GM12874 (cell line): ENCODE results near the gene RAB34.

Experiments
- TF ChIP-seq, protein P1 (sequence below): IDR thresholded peaks from 2 replicates; pipeline ENCODE4 v1.5.1; 2011; ENCODE audit warnings: low read depth, mild to moderate bottlenecking, control low read depth, low read length, moderate library complexity; ENCODE audit not compliant: insufficient read depth

RAB34 gene

DNA sequence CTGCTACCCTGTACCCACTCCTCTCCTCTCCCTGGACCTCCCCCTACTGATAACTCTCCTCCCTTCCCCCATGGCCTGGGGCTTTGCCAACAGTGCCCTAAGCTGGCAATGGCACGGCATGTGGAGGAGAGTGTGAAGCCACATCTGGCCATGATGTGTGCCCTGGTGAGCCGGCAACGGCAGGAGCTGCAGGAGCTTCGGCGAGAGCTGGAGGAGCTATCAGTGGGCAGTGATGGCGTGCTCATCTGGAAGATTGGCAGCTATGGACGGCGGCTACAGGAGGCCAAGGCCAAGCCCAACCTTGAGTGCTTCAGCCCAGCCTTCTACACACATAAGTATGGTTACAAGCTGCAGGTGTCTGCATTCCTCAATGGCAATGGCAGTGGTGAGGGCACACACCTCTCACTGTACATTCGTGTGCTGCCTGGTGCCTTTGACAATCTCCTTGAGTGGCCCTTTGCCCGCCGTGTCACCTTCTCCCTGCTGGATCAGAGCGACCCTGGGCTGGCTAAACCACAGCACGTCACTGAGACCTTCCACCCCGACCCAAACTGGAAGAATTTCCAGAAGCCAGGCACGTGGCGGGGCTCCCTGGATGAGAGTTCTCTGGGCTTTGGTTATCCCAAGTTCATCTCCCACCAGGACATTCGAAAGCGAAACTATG, 31.3 kb upstream of the RAB34 start:
- TF ChIP-seq, protein P1, sequence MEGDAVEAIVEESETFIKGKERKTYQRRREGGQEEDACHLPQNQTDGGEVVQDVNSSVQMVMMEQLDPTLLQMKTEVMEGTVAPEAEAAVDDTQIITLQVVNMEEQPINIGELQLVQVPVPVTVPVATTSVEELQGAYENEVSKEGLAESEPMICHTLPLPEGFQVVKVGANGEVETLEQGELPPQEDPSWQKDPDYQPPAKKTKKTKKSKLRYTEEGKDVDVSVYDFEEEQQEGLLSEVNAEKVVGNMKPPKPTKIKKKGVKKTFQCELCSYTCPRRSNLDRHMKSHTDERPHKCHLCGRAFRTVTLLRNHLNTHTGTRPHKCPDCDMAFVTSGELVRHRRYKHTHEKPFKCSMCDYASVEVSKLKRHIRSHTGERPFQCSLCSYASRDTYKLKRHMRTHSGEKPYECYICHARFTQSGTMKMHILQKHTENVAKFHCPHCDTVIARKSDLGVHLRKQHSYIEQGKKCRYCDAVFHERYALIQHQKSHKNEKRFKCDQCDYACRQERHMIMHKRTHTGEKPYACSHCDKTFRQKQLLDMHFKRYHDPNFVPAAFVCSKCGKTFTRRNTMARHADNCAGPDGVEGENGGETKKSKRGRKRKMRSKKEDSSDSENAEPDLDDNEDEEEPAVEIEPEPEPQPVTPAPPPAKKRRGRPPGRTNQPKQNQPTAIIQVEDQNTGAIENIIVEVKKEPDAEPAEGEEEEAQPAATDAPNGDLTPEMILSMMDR = no peak

DNA sequence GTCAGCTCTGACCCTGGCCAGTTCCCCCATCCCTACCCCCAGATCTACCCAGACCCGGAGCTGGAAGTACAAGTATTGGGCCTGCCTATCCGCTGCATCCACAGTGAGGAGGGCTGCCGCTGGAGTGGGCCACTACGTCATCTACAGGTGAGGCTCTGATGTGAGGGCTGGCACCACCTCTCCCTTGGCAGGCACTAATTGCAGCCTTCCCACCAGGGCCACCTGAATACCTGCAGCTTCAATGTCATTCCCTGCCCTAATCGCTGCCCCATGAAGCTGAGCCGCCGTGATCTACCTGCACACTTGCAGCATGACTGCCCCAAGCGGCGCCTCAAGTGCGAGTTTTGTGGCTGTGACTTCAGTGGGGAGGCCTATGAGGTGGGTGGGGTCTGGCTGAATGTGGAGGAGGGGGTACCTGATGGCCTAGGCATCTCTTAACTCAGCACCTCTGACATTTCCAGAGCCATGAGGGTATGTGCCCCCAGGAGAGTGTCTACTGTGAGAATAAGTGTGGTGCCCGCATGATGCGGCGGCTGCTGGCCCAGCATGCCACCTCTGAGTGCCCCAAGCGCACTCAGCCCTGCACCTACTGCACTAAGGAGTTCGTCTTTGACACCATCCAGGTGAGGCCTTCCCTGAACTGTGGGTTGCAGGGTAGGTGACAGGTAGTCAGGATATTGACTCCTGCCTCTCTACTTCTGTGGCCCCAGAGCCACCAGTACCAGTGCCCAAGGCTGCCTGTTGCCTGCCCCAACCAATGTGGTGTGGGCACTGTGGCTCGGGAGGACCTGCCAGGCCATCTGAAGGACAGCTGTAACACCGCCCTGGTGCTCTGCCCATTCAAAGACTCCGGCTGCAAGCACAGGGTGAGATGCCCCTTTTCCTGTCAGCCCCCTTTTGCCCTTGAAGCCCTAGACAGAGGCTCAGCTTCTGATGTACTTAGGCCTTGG, 30.4 kb upstream of the RAB34 start:
- TF ChIP-seq, protein P1 = no peak

DNA sequence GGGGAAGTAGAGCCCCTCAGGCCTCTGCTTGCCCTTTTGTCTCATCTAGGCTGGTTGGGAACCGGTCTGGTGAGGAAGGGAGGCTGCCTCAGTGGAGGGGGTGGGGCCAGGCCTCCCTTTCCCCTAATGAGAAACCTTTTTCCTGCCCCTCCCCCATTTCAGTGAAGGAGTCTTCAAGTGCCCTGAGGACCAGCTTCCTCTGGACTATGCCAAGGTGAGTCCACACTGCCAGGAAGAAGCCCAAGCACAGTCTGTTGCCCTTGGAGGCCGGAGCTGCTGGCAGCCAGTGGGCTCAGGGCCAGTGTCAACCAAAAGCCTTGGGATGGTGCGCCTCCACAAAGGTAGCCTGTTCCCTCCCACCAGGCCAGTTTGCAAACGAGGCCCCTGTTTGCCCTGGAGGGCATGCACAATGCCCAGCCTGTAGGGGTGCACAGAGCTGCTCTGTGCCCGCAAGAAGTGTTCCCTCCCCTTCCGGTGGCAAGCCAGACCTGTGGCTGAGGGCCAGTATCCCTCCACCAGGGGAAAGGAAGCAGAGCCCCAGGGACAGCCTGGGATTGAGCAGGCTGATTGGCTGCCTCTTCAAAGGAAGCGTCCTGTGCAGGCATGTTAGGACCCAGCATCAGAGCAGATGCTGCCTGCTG, 29.5 kb upstream of the RAB34 start:
- TF ChIP-seq, protein P1 = no peak

DNA sequence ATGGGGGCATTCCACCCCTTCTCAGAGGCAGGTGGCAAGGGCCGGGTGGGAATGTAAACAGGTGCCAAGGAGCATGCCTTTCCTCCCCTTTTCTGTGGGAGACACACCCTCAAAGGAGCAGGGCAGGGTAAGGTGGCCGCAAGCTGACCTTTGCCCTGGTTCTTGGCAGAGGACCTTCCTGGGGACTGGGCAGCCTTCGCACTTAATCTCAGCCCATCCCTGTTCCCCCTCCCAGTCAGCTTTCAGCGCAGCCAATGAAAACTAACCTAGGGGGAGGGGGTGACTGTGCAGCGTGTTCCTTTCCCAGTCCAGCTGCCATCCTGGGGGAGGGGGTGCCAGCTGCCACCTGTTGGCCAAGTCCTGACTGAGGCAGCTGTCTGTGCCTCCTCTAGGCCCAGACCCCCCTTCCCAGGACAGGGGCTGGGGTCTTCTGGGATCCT, 29.0 kb upstream of the RAB34 start:
- TF ChIP-seq, protein P1 = no peak

DNA sequence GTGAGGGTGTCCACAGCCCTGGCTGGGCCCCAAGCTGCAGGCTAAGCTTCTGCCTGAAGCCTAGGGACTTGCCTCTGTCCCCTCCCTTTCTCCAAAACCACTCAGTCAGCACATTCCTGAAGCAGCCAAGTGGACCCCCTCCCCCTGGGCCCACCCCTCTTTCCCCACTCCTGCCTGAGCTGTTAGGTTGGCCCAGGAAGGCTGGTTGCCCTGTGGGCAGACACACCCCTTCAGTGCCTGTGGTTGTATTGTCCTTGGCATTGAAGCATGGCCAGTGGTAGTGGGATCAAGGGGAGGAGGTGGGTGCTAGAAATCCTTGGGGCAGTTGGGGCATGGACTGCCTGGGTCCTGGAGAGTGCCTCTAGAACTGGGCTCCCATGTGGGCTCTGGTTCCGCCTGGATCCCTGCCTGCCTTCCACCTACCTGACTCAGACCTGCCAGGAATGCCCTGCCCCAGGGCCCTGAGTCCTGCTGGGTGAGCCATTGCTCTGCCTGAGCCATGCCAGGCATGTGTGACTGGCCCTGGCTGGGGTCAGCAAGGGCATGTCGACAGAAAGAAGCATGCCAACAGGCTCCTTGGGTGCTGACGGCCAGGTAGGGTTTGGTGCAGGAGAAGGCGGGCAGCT, 28.2 kb upstream of the RAB34 start:
- TF ChIP-seq, protein P1 = no peak

DNA sequence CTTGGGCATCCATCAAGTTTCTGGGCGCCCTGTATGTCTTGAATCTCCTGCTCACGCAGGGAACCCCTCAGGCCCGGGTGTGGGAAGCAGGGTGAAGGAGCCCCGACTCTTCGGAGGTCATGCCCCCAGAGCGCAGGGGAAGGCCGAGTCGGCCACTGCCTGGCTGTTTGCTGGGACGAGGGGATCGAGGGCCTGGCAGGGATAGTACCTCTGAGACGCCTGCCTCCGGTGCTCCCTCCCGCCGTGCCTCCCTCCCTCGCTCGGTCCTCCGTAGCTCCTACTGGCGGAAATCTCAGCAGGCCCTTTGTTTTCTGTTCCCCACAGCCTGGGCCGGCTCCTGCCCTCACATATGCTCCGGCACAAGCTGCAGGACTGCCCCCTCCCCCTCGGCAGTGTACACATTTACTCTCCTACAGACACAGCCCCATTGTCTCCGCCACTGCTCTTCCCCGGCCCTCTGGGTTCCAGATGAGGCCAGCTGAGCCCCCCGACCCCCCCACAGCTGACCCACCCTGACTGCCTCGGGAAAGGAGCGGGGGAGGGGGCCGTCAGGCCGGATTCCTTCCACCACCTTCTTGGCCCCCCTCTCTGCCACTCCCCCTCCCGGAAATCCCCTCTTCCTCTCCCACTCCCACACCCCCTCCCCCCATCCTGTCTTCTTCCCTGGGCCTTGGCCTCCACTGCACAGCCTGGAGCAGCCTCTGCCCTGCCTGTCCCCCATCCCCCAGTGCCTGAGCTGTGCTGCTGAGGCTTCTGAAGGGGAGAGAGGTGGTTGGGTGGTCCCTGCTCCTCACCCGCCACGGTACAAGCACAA, 27.5 kb upstream of the RAB34 start:
- TF ChIP-seq, protein P1 = no peak
